GM19452 (cell line): ENCODE results near the gene HSPA12A.

Source experiments
- ATAC-seq: cut with Tn5 transposase; IDR thresholded peaks from one replicate; pipeline ENCODE4 v1.9.1; 2021; ENCODE audit not compliant: unreplicated experiment

Gene HSPA12A

DNA sequence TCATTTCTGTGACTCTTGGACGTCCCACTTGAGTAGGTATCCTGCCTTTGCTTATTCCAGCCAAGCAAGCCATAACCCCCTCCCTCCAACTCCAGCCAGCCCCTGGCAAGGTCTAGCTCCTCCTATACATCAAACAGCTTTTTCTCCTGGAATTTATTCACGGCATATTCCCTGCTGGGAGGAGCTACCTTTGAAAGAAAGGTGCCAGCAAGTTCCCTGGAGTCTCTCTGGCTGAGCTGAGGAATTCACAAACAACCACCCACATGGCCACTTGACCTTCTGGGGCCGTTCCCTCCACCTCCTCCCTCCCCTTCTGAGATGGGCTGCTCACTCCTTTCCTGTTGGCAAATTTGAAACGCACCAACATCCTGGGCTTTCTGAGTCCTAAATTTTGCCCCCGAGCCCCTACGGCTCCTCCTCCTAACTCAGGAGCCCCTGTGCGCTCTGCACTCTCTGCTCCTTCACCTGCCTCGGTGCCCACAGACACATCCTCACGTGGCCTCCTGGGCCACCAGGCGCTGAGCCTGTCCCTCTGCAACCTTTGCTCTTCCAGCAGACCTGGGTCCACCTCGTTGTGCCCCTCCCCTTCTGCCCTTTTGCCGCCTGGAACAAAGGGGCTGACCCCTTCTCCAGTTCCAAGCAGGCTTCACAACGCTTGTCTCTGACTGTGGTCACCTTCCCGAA is 48.0 kb downstream of the HSPA12A start:
- ATAC-seq, result no peak

DNA sequence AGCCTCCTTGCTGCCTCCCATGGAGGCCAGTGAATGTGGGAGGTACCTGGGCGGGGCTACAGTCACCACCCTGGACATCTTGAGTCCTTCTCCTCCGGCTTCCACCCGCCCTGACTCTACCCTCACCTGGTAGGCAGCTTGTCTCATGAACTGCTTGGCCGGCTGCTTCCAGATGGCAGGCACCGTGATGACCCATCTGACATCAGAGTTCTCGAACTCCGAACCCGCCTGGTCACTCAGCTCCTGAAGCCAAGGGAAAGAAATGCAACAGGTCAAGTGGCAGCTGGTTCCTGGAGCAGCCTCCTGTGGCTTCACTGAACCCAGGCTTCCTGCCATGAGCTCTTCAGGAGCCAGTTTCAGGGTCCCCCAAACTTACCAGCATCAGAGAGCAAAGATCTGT is 50.1 kb downstream of the HSPA12A start:
- no peak for ATAC-seq

DNA sequence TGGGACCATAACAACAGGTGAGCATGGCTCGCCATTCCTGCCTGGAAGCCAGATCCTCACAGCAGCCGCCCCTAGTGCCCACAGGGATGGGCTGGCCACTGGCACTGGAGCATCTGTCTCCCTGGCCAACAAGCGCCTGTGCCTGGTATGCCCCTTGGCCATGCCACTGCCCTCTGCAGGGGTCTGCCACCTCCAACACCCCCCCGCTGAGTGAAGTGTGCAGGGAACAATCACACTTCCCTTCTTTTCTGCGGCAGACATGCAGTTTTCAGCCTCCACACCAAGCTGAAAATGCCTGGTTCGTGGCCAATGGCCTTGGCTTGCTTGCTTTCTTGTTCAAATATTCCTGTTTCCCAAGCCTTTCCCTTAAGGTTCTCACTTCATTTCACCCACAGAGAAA is 50.7 kb downstream of the HSPA12A start:
- ATAC-seq, result no peak

DNA sequence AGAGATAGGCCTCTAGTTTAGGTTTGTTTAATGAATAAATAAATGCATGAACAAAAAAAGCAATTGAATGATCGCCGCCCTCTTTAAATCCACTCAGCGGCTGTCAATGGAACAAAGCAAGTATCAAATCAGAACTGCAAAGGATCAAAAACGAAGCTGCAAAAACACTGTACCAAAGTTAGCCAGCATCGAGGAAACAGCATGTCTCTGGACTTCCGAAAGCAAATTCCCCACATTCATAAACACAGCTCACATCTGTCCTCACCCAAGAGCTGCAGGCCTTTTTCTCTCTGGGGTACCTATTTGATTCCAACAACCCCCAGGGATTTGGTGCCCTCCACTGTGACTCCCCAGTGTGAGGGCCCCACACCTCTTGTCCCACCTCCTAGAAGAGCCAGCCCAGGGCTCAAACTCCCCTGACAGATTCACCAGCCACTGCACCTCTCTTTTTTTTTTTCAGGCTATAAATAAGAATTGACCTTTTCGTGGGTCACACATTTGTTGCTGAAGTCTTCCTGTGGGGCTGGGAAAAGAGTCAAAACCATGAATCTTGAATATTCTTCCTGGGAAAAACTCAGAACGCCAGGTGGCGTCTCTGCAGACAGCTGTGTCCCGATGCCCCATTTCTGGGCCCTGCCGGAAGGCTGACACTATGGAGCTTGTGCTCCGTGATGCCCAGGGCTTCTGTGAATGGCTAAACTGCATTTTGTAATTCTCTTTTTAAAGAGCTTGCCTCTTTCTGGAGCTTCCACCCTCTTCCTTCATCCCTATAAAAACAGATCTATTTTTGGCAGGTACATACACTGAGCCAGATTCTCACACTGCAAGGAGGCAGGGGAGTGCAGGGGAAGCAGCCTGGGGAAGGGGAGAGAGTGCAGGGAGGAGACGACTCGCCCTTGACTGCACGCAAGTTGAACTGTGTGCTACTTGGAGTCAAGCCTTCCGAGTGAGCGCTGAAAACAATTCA is 51.7 kb downstream of the HSPA12A start:
- no peak for ATAC-seq

DNA sequence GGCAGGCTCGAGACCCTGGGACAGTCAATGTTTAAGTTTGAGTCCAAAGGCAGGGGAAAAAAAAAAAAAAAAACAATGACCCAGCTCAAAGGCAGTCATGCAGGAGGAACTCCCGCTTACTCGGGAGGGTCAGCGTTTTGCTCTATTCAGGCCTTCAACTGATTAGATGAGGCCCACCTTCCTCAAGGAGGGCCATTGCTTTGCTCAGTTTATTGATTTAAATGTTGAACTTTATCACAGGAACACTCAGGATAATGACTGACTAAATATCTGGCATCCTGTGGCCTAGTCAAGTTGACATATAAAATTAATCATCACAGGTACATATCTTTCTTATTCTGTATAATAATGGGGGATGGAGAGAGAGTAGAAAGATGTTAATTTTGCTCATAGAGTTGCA is 52.6 kb downstream of the HSPA12A start:
- ATAC-seq, result no peak

DNA sequence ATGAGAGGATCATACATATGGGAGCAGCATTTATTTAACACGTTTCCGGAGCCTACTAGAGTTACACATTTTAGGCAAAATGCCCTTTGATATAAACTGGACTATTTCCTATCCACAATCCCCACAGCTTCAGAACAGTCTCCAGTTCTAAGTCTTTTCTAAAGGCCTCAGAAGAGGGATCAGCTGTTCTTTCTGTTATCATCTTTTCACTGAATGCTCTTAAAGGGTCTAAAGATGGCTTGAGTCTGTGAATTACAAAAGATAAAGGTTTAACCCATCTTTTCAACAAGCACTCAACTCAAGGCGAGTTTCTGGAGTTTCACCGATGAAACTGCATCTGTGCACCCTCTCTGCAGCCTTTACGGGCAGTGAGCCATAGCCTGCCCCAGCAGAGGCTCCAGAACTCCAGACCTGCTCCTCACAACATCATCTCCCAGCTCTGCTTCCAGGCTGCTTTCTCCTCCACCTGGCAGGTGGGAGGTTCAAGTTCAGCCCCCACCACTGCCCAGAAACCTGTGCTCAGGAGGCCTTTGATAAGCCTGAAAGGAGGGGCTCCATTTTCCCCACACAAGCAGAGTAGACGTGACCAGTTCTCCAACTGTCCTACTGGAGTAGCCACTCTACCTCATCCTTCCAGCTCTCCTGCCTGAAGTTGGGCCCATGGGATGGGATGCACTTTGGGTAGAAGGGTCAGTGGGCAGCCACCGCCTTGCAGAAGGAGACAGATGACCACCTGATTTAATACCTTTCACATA is 53.4 kb downstream of the HSPA12A start:
- ATAC-seq, result no peak

DNA sequence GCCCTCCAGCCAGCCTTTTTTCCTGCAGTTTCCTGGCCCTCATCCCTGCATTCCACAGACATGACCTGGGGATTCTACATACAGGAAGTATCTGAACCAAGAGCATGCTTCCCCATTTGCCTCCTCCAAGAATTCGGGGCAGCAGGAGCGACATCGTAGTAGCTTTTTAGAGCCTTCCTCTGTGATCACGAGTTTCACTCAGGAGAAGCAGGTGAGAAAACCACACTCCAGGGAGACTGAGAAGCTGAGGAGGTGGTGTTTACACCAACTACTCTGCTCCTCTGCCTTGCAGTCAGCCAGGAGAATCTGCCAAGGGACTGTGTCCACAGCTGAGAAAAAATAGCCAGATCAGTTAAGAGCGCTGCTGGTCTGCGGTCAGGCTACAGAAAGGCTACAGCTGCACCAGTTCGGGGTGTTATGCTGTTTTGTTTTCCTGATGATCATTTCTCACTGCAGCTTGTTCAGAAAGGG is 54.1 kb downstream of the HSPA12A start:
- ATAC-seq, result no peak

DNA sequence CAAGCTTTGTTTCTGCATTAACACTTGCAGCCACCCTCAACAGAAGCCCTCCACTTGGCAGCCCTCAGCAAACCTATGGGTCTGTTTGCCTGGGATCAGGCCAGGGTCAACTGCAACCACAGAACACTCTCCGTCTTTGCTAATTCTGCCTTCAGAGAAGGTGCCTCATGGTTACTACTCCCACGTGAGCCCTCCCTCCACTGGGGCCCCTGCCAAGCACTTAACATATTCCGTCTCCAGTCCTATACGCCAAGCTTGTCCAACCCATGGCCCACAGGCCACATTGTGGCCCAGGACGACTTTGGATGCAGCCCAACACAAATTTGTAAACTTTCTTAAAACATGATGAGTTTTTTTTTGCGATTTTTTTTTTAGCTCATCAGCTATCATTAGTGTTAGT is 54.7 kb downstream of the HSPA12A start:
- ATAC-seq, result no peak

DNA sequence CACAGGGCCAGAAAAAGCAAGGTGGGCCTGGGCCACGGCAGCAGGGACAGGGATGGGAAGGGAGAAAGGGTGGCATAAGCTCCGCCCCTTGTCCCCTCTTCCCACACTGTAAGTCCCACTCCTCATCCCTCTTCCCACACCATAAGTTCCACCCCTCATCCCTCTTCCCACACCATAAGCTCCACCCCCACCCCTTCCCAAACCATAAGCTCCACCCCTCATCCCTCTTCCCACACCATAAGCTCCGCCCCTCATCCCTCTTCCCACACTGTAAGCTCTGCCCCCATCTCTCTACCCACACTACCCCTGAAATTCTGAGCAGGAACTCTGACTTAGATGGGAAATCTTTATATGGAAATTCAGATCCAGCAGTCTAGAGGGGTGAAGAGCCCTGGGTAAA is 55.7 kb downstream of the HSPA12A start:
- no peak for ATAC-seq

DNA sequence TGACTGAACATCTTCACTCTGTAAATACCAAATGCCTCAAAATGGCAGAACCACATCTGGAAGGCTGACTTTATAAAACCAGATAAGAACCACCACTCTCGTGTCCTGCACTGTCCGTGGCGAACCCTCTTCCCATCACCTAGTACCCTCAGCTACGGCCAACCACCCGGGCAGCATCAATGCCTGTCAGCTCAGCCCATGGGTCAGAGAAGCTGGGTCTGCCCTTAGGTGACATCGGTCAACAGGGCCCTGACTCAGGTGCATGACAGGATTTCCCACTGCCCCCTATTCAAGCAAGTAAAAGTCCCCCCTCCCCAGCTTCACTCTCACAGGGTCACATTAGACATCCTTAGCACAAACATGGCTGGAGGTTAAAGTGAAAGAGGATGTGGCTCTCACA is 56.6 kb downstream of the HSPA12A start:
- ATAC-seq, result no peak

DNA sequence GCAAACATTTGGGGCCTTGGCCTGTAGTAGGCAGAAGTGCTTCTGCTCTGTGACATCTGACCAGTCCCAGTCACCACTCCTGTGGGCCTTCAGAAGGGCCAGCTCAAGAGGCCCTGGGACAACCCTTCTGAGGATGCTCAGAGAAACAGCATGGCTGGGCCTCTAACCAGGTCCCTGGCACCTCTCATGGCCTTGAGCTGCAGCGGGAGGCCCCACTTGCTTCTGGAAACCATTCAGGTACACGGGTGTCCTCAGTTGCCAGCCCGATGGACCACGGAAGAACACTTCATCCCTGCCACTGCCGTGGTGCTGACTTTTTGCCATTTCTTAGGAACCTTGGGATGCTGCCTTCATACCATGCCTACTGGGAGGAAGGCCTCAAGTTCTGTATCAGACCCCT is 57.6 kb downstream of the HSPA12A start:
- no peak for ATAC-seq

DNA sequence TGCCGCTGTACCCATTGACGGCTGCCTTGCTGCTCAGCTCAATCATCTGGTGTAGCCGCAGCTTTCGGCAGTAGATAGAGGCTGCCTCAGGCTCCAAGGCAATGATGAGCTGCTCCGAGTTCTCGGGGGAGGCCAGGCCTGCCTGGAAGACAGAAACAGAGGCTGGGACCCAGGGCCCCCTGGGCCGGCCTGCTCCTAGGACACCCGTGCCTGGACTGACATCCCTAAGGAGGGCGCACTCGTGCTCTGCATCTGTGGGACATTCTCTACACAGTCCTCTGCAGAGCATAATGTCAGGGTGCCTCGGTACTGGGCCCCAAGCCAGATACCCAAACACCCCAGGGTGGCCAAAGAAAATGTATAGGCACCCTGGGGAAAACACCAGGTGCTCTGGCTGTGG is 58.5 kb downstream of the HSPA12A start:
- ATAC-seq, result no peak

DNA sequence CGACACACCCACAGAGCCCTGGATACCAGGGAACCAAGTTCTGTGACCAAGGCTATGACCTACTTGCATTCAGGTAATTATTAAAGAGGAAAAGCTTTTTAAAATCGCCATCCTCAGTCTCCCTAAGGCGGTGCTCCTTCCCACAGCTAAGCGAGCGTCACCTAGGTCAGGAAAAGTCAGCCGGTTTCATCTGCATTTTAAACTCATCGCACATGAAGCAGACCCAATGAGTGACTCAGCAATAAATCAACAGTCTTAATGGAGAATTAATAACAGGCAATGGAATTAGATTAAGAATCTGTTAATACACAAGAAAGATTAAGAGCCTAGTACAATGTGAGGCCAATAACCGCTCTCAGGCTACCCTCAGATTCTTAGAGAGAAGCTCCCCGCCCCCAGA is 59.2 kb downstream of the HSPA12A start:
- no peak for ATAC-seq

DNA sequence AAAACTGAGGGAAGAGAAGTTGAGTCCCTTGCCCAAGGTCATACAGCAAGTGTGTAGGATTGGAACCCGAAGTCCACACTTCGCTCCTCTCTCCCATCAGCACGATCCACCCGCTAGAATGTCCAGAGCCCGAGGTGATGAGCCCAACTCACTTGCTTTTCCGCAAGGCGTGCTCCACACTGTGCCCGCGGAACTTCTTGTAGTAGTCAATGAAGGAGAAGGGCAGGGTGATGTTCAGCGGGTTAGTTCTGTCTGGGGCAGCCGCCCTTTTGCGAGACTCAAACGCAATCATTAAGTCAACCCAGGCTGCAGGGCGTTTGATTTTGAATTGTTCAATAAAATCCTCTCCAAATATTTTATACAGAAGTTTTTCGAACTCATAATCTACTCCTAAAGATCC is 63.0 kb downstream of the HSPA12A start:
- ATAC-seq, result no peak

DNA sequence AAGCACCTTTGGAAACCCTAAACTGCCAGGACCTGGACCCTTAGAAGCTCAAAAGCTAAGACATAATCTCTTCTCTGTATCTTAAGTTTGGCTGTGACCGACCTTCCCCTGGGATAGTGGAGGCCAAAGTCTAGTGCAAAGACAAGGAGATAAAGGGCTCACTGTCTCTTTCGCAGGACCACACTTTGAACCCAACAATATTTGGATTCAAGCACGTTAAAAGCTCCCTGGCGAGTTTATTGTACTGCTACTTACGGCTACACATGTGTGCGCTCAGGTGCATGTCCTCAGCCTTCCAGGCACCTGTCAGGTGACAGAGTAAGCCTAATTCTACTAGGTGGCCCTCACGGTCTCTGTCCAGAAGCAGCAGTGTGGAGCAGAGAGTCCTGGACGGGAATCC is 65.7 kb downstream of the HSPA12A start:
- no peak for ATAC-seq

DNA sequence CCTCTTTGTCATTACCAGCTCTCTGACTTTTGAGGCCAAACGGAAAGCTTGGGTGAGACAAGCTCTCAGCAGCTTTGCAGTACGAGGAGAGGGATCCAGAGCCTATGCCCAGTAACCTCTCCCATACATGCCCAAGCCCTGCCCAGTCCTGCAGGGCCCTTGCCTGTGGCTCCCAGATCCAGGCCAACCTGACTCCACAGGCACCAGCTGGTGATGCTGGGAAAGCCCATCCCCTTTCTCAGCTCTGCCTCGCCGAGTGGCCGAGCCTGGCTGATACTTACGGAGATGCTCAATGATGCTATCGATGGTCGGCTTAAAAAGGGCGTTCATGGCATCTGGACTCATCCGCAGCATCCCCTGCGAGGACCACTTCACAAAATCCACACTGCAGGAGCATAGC is 66.2 kb downstream of the HSPA12A start:
- no peak for ATAC-seq

DNA sequence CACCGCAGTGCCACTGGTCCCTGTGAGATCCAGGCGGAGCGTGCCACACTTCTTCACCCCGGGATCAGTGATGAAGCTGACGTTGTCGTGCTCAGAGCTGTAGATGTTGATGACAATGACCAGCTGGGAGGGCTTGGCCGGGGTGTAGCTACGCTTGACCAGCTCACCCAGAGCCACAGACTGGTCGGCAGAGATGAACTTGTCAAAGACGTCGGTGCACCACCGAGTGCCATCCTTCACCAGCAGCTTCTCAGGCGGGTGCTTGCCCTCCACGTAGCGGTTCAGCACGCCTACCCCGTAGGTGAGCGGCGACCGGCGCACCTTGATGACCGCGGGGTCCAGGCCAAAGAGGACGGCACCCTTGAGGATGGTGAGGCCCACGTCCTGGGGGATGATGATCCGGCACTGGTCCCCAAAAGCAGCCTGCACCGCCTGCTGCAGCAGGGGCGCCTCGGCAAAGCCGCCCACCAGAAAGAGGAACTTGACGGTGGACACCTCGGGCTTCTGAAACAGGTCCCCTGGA is 67.4 kb downstream of the HSPA12A start:
- ATAC-seq, result no peak

DNA sequence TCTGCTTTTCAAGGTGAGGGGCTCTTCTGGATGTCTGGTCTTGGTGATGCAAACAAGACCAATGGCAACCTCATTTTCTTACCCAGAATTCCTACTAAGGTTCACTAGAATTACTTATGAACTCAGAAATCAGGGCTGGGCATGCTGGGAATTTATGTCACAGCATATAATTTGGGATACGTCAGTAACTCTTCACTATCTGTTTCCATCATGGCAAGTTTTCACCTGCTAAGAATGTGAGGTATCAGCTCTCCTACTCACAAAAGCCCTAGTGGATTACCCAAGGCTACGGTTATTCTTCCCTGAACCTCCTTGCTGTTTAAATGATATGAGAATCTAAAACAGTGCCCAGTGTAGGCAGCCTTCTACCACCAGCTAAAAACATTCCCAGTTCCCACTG is 68.5 kb downstream of the HSPA12A start:
- ATAC-seq, result no peak

DNA sequence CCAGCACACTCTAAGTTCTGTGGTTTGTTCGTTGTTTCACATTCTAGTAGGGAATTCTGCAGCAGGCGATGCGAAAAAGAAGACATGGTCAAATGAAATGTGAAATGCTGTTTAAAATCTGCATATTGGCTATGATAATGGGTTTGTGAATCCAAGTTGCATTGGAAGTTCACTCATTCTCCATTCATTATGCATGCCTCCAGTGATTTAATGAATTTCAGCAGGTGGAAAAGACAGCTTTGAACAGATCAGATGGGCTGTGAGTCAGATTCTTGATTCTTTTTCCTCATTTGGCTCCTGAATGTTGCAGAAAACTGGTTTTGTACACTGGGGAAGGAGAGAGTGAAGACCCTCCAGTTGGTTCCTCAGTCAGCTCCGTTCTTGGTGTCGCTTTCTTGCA is 69.5 kb downstream of the HSPA12A start:
- ATAC-seq, result no peak

DNA sequence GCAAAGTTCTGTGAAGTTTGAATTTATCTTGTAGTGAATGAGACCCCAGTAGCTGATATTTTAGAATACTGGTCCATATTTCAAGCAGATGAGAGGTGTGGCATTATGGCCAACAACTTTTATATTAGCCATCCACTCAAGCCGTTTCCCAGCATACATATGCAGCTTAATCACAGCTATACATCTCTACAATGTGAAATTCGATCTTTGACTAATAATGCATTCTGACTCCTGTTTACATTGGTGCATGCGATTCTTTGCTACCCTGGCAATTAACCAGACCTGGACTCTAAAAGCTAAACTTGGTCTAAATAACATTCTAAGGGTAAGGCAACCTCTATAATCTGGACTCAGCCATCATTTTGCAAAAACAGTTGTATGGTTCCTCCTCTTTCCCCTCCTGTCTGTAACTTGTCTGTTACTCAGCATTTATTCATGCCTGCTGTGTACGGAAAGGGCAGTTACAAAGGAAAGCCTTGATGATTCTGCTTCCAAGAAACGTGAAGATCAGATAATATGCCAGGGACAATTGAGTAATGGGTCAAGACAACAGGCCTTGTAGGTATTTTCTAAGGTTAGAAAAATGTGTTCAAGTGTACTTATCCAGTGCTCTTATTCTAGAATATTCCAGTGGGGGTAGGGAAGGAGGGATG is 71.0 kb downstream of the HSPA12A start:
- no peak for ATAC-seq

DNA sequence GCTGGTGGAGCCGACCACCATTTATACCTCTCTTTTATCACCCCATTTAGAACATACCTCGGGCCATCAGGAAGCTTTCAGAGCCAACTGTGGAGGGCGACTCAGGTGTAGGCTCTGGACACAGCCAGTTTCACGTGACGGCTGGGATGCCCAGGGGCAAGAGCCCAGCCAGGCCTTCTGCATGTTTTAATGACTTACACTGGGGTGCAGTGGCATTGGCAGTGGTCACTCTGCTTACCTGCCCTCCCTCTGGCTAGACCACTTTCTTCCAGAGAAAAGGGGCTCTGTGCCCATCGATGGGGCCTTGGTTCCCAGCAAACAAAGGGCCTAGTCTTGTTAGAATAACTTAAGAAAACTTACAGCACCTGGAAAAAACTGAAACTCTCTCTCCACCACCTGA is 71.7 kb downstream of the HSPA12A start:
- no peak for ATAC-seq
